Measurements from ENCODE around the gene HPN.

- TF ChIP-seq SUZ12 (IDR thresholded peaks at IDR 0.05) (no peak), L3MBTL2 (conservative IDR thresholded peaks at IDR 0.05) (no peak), FOXM1 (IDR thresholded peaks at IDR 0.05; ENCODE audit: borderline replicate concordance) (no peak), SP1 (IDR thresholded peaks at IDR 0.05) (no peak), FOXK2 (IDR thresholded peaks at IDR 0.05) (no peak), TARDBP (IDR thresholded peaks at IDR 0.05) (no peak), PKNOX1 (IDR thresholded peaks at IDR 0.05) (no peak), FOXA1 (IDR thresholded peaks at IDR 0.05) (no peak), ARNT (IDR thresholded peaks at IDR 0.05) (no peak)
These were observed 7.9 kb downstream of the HPN start for GRCh38 chr19:35049456-35049855.

All from HEK293T (cell line).